ENCODE measurements around the gene TMEM184B. TPM values are rescaled to one million over a fixed set of nuclear protein-coding genes. Genes with fewer than 3 reads are reported as not detected.

TMEM184B gene
- total RNA-seq, 8 experiments from 2014 or later, result 14.6 to 38.5 (median 20.4) TPM

Other genes with a start within 250 kb of the TMEM184B start
- 10 to 100 TPM; 15.2 to 36.7 (median 24.7) TPM for gene PICK1, start 215.6 kb downstream of the TMEM184B start, total RNA-seq
- gene SLC16A8, start 188.8 kb downstream of the TMEM184B start, total RNA-seq, result 1 to 10 TPM in 6 of 8 experiments, under 1 TPM in 2; 0.64 to 2.7 (median 1.8) TPM
- gene BAIAP2L2, start 162.3 kb downstream of the TMEM184B start, total RNA-seq, result 1 to 10 TPM in 2 of 8 experiments, under 1 TPM in 6; 0.21 to 4.2 (median 0.75) TPM
- gene PLA2G6, start 91.2 kb downstream of the TMEM184B start, total RNA-seq, result 10 to 100 TPM in 7 of 8 experiments, 1 to 10 TPM in 1; 8.6 to 56.8 (median 16.6) TPM
- gene MAFF, start 71.0 kb downstream of the TMEM184B start, total RNA-seq, result 10 to 100 TPM in 1 of 8 experiments, 1 to 10 TPM in 7; 5.0 to 14.5 (median 5.9) TPM
- 100 to 1,000 TPM in 7 of 8 experiments, 10 to 100 TPM in 1; 46.6 to 179 (median 136) TPM for gene CSNK1E, start 44.4 kb upstream of the TMEM184B start, total RNA-seq
- 1 to 10 TPM in 5 of 8 experiments, under 1 TPM in 2, not detected in 1; 0.20 to 6.0 (median 3.3) TPM for gene KCNJ4, start 182.2 kb upstream of the TMEM184B start, total RNA-seq
- 10 to 100 TPM in 2 of 8 experiments, 1 to 10 TPM in 6; 2.4 to 34.6 (median 7.3) TPM for gene KDELR3, start 195.1 kb upstream of the TMEM184B start, total RNA-seq
- 100 to 1,000 TPM; 209 to 667 (median 286) TPM for gene DDX17, start 233.3 kb upstream of the TMEM184B start, total RNA-seq

Measured in motor neuron (in vitro differentiated cells).